HFFc6 (cell line): ENCODE measurements around the gene CHMP6. TPM values are rescaled to one million over a fixed set of nuclear protein-coding genes. Genes with fewer than 3 reads are reported as not detected.
A peak's percentile ranks its signal among the peaks of the same experiment; 100 is the strongest.

Source experiments
- DNase-seq: peaks from one replicate; pipeline ENCODE4 v3.0.0-alpha.2; 2018
- H3K27ac Mint-ChIP-seq: 2 replicates; pipeline ENCODE4 v1.8.0; 2020; ENCODE audit warnings: mild to moderate bottlenecking, mixed read lengths
- H3K27me3 Mint-ChIP-seq: 2 replicates; pipeline ENCODE4 v1.8.0; 2021; ENCODE audit warnings: mild to moderate bottlenecking, moderate library complexity, mixed read lengths; ENCODE audit not compliant: insufficient read depth
- H3K36me3 Mint-ChIP-seq: 2 replicates; pipeline ENCODE4 v1.8.0; 2021; ENCODE audit warnings: low read depth, mixed read lengths
- H3K4me1 Mint-ChIP-seq: 2 replicates; pipeline ENCODE4 v1.8.0; 2020; ENCODE audit warnings: low read depth, mixed read lengths
- H3K4me3 Mint-ChIP-seq: 2 replicates; pipeline ENCODE4 v1.8.0; 2020; ENCODE audit warnings: mild to moderate bottlenecking, moderate library complexity, mixed read lengths
- H3K9me3 Mint-ChIP-seq: 2 replicates; pipeline ENCODE4 v1.8.0; 2020; ENCODE audit warnings: mild to moderate bottlenecking, mixed read lengths
- CTCF ChIP-seq: fragments of 200-600 bp; sonication (generic); IDR thresholded peaks from 2 replicates; pipeline ENCODE4 v1.5.0; 2021; ENCODE audit warnings: antibody characterized with exemption, mild to moderate bottlenecking
- total RNA-seq, 6 experiments: library from RNA; stranded (reverse); fragmentation: NEBNext Ultra II Directional; extraction: Animal tissue kit (Norgen Biotek cat#: 25700); gene quantifications; 2 replicates in 1 of 6; 3 replicates in 5 of 6; pipeline ENCODE4 v1.2.3, GENCODE V29; 2021

CHMP6 gene
- total RNA-seq, 6 experiments from 2014 or later, result 27.6 to 38.5 (median 31.5) TPM

DNA sequence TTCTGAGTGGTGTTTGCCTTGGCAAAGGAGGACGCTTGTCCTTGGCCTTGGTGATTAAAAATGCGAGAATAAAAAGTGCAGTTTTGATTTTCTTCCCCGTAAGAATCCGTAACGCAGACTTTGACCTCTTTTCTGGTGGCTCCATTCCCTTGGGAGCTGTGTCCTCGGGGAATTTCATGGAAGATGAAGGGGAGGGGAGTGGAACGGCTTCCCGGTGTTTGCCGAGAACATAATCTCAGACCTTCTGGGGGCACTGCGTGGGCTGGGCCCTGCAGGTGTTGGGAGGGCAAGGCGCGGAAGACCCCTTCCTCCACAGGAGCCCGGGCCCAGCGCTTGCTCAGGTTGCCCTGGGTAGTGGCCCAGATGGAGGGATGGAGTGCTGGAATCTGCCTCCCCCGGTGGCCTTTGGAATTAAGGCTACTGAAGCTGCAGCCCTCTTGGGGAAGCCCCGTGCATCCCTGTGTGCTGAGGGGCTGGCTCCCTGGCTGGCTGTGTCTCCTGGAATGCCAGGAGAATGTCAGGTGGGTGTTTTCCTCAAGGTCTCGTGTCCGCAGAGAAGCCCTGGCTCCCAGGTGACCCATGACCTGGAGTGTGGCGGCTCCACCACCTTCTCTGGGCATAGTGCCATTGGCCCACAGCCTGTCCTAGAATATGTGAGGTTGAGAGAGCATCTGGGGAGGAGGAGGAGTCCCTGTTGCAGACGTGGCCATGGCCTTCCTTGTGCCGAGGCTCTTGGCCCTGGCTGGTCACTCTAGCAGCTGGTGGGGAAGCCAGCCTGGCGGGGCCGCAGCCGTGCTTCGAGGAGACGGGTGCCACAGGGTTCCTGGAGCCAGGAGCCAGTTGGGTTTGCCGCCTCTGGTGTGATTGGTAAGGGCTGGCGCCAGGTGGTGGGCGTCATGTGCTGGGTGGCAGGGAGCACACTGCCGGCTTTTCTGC lies 46.4 kb downstream of the CHMP6 start:
- no peaks in the 10 kb centered on the region for H3K9me3 Mint-ChIP-seq
- H3K4me3 Mint-ChIP-seq, result peak overlapping the region; percentile 22; the same call in 1 of the 2 replicates
- peaks cover 10% of the 10 kb centered on the region for H3K27me3 Mint-ChIP-seq
- peaks cover 67% of the 10 kb centered on the region for H3K4me1 Mint-ChIP-seq
- no peak overlapping the region for H3K27ac Mint-ChIP-seq
- no peak for DNase-seq
- no peak; the same call in 1 of the 2 replicates for TF ChIP-seq CTCF
- no peaks in the 10 kb centered on the region for H3K36me3 Mint-ChIP-seq

DNA sequence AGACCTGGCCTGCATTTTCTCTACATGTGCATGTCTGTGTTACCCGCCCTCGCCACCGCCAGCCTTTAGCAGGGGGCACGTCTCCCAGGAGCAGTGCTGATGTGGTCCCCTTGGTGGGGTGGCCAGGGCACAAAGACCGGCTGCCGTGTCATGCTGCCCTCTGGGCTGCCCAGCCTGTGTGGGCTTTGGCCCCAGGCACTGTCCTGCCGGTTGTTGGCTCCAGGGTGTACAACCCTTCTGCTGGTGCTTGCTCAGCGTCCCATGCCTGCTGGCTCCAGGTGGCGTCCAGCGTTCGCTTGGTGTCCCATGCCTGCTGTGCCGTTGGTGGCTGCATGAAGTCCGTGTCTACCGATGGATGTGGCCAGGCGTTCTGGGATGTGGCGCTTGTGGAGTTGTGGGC lies 47.5 kb downstream of the CHMP6 start:
- H3K27ac Mint-ChIP-seq, result peak overlapping the region; percentile 92

DNA sequence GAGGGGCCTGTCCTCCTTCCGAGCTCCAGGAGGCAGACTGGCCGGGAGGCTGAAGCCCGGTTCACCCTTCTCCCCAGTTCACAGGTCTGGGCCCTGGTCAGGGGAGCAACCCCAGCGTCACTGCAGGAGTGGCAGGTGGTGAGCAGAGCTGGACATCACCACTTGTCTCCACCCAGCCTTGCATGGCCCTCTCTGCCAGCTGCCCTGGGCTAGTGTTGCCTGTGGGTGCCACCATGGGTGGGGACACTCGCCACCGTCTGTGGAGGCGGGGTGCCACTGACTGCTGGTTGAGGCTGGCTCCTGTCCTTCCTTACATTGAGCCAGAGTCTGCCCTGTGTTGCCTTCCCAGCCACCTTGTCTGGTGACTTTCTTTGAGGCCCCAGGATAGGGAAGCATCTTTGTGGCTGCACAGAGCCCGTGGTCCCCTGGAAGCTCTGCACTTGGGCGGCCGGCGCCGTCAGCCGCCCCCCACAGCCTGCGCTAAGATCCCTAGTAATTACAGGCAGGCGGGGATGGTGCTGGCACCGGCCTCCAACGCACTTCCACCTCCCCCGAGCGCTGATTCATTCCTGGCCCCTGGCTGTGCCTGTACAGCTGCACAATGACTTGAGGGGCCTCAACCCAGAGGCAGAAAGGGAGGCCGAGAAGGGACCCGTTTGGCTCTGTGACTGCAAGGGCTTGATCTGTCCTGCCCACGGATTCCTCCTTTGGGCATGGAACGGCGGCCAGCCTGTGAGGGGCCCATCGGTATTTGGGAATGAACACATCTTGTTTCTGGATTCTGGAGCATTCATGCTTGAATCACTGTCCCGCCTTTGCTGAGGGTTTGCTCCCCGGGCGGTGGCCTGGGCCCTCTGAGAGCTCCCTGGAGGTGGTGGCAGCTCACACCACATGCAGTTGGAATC lies 48.5 kb downstream of the CHMP6 start:
- TF ChIP-seq CTCF, result no peak
- peak; percentile 72 for DNase-seq
- peaks cover 10% of the 10 kb centered on the region for H3K27me3 Mint-ChIP-seq
- H3K9me3 Mint-ChIP-seq, result no peaks in the 10 kb centered on the region
- H3K36me3 Mint-ChIP-seq, result peaks cover 5% of the 10 kb centered on the region; the same call in 1 of the 2 replicates
- peak overlapping the region; percentile 92 for H3K27ac Mint-ChIP-seq
- peaks cover 74% of the 10 kb centered on the region for H3K4me1 Mint-ChIP-seq
- peak overlapping the region; percentile 73 for H3K4me3 Mint-ChIP-seq

More for the DNA sequence above, 47.5 kb downstream of the CHMP6 start:
- no peaks in the 10 kb centered on the region for H3K9me3 Mint-ChIP-seq
- H3K4me3 Mint-ChIP-seq, result peak overlapping the region; percentile 22; the same call in 1 of the 2 replicates
- peaks cover 65% of the 10 kb centered on the region for H3K4me1 Mint-ChIP-seq
- H3K36me3 Mint-ChIP-seq, result no peaks in the 10 kb centered on the region
- TF ChIP-seq CTCF, result no peak
- H3K27me3 Mint-ChIP-seq, result peaks cover 6% of the 10 kb centered on the region
- DNase-seq, result no peak

DNA sequence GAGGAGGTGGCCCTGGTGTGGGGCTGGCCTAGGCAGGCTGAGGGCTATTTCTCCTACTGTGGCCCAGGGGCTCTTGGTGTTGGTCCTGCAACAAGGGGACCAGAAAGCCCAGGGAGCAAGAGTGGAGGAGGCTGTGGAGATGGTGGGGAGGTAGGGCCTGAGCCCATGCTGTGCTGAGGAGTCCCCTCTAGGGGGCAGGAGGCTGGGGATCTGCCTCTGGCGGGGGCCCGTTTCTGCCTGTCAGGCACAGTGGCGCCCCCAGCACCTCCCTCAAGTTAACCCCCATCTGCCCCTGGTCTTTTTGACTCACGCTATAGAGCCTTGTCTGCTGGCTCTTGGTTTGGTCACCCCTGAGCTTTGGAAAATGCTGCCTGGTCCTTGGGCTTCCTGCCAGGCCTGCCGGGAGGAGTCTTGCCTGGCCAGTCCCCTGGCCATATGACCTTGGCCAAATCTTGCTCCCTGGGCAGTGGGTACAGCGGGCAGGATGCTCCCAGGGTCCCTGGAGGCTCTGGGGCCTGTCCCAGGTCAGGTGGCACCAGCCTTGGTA lies 49.2 kb downstream of the CHMP6 start:
- Mint-ChIP-seq H3K4me3 (peak overlapping the region; percentile 73), H3K9me3 (no peaks in the 10 kb centered on the region), H3K27me3 (peaks cover 11% of the 10 kb centered on the region), H3K27ac (peak overlapping the region; percentile 92), H3K36me3 (peaks cover 5% of the 10 kb centered on the region; the same call in 1 of the 2 replicates), H3K4me1 (peaks cover 79% of the 10 kb centered on the region)
- TF ChIP-seq CTCF, result peak; percentile 77
- DNase-seq, result peak; percentile 11

GRCh38 chr17:81042606-81043005 lies 51.0 kb downstream of the CHMP6 start:
- H3K4me3 Mint-ChIP-seq, result no peak overlapping the region
- peaks cover 9% of the 10 kb centered on the region for H3K27me3 Mint-ChIP-seq
- no peak for TF ChIP-seq CTCF
- H3K27ac Mint-ChIP-seq, result peak overlapping the region; percentile 54
- H3K36me3 Mint-ChIP-seq, result peaks cover 5% of the 10 kb centered on the region; the same call in 1 of the 2 replicates
- DNase-seq, result no peak
- peaks cover 64% of the 10 kb centered on the region for H3K4me1 Mint-ChIP-seq
- H3K9me3 Mint-ChIP-seq, result no peaks in the 10 kb centered on the region
